H1 (cell line): Measurements from ENCODE around the gene MACF1. TPM values are rescaled to one million over a fixed set of nuclear protein-coding genes. Genes with fewer than 3 reads are reported as not detected.

Source experiments
- ATF3 ChIP-seq: IDR thresholded peaks from 2 replicates; pipeline ENCODE4 v1.6.1; 2011; ENCODE audit warnings: low read depth, mild to moderate bottlenecking, low read length; ENCODE audit not compliant: insufficient read depth
- JUN ChIP-seq: IDR thresholded peaks from 2 replicates; pipeline ENCODE4 v1.6.1; 2011; ENCODE audit warnings: low read depth, mild to moderate bottlenecking, improper control_type of control experiment, low read length
- KDM1A ChIP-seq: fragments of 200-600, 300-600 bp; sonication (generic); IDR thresholded peaks from 2 replicates; pipeline ENCODE4 v1.7.1; 2016; ENCODE audit warnings: mild to moderate bottlenecking, low read length, borderline replicate concordance
- POLR2AphosphoS5 ChIP-seq: IDR thresholded peaks from 2 replicates; pipeline ENCODE4 v1.6.1; 2011; ENCODE audit warnings: low read depth, low read length
- polyA plus RNA-seq, 7 experiments: library from polyadenylated mRNA; depleted of rRNA in 3 of 7; stranded (reverse) in 5 of 7; unstranded in 2 of 7; fragments of >200 nt in 5 of 7; fragments of 200-250 nt in 2 of 7; gene quantifications; 1 replicate in 5 of 7; 2 replicates in 1 of 7; 4 replicates in 1 of 7; pipeline versions ENCODE4 v1.2.1 to v1.2.3, GENCODE V29; 2011 to 2013; ENCODE audit warnings: missing spikeins in 2 of 7, mixed read lengths in 2 of 7
- total RNA-seq: library from RNA; stranded (reverse); fragmentation: NEBNext Ultra II Directional; extraction: Animal tissue kit (Norgen Biotek cat#: 25700); gene quantifications from 2 replicates; pipeline ENCODE4 v1.2.1, GENCODE V29; 2021
- TF ChIP-seq, protein P1 (sequence below): IDR thresholded peaks from 2 replicates; pipeline ENCODE4 v1.6.1; 2012; ENCODE audit warnings: inconsistent platforms

The MACF1 gene
- total and polyA plus RNA-seq, 2 of the 8 experiments (the other 6 are each of a cell fraction or from before 2014, with no cell fraction given) = 59.8 to 285 TPM

- TF ChIP-seq, protein P1, sequence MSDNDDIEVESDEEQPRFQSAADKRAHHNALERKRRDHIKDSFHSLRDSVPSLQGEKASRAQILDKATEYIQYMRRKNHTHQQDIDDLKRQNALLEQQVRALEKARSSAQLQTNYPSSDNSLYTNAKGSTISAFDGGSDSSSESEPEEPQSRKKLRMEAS = no peak
- no peak for TF ChIP-seq POLR2AphosphoS5
- no peak for TF ChIP-seq ATF3
- no peak for TF ChIP-seq JUN
- TF ChIP-seq KDM1A = no peak
Observed at GRCh38 chr1:39352881-39353280, 148.4 kb downstream of the MACF1 start (continued).
